Measurements from ENCODE around the gene RBM4B. TPM values are rescaled to one million over a fixed set of nuclear protein-coding genes. Genes with fewer than 3 reads are reported as not detected.

Gene RBM4B
- total RNA-seq, 1 experiment from 2014 or later = 33.6 TPM

GRCh38 chr11:66632952-66633351 lies 44.7 kb downstream of the RBM4B start:
- CTCF ChIA-PET = no interaction called here
- intact Hi-C loops (cut with micrococcal nuclease; ENCODE audit: unreplicated experiment) = no loop called here
- in situ Hi-C loops (cut with HindIII; ENCODE audit: low pct_unique_long_range_greater_than_20kb, low sequenced_read_pairs) = no loop called here
- no peak overlapping the region for H3K27ac ChIP-seq (ENCODE audit: low read length)
- H3K27me3 ChIP-seq (ENCODE audit: control insufficient read depth, insufficient read depth, low read length) = no peaks in the 10 kb centered on the region
- BruUV-seq (replicated peaks) = no TSS peak
- H3K9me3 ChIP-seq (ENCODE audit: control insufficient read depth, insufficient read depth, low read depth, low read length) = no peaks in the 10 kb centered on the region
- DNase-seq (ENCODE audit: low read depth, low spot score) (no peak), ATAC-seq (no peak)
- POLR2A ChIA-PET = no interaction called here
- peaks cover 14% of the 10 kb centered on the region for H3K4me1 ChIP-seq (ENCODE audit: control insufficient read depth, insufficient read depth, low read length)
- TF ChIP-seq CTCF (IDR thresholded peaks at IDR 0.05) (no peak), POLR2AphosphoS5 (IDR thresholded peaks at IDR 0.05; ENCODE audit: low read depth, low read length) (no peak), SIN3A (IDR thresholded peaks at IDR 0.05; ENCODE audit: borderline replicate concordance, insufficient read depth, low read depth, low read length) (no peak), REST (IDR thresholded peaks at IDR 0.05; ENCODE audit: insufficient read depth in 1 of 2, low read depth in 2 of 2, low read length in 1 of 2) (no peak), TCF7L2 (IDR thresholded peaks at IDR 0.05; ENCODE audit: low read depth, low read length) (no peak)
- H3K36me3 ChIP-seq (ENCODE audit: control insufficient read depth, insufficient read depth, low read length) = peaks cover 17% of the 10 kb centered on the region
- no peak overlapping the region for H3K4me3 ChIP-seq (ENCODE audit: low read depth in 2 of 2, low read length in 2 of 2)

GRCh38 chr11:66631883-66632282 lies 45.8 kb downstream of the RBM4B start:
- H3K4me1 ChIP-seq (ENCODE audit: control insufficient read depth, insufficient read depth, low read length) = peaks cover 6% of the 10 kb centered on the region; the same call in 1 of the 2 replicates
- TF ChIP-seq SIN3A (IDR thresholded peaks at IDR 0.05; ENCODE audit: borderline replicate concordance, insufficient read depth, low read depth, low read length) (no peak), TCF7L2 (IDR thresholded peaks at IDR 0.05; ENCODE audit: low read depth, low read length) (no peak), POLR2AphosphoS5 (IDR thresholded peaks at IDR 0.05; ENCODE audit: low read depth, low read length) (no peak), REST (IDR thresholded peaks at IDR 0.05; ENCODE audit: insufficient read depth in 1 of 2, low read depth in 2 of 2, low read length in 1 of 2) (no peak), CTCF (IDR thresholded peaks at IDR 0.05) (no peak)
- ChIA-PET POLR2A (no interaction called here), CTCF (no interaction called here)
- in situ Hi-C loops (cut with HindIII; ENCODE audit: low pct_unique_long_range_greater_than_20kb, low sequenced_read_pairs) = no loop called here
- H3K27ac ChIP-seq (ENCODE audit: low read length) = no peak overlapping the region
- ATAC-seq (no peak), DNase-seq (ENCODE audit: low read depth, low spot score) (no peak)
- H3K36me3 ChIP-seq (ENCODE audit: control insufficient read depth, insufficient read depth, low read length) = peaks cover 27% of the 10 kb centered on the region
- no peak overlapping the region for H3K4me3 ChIP-seq (ENCODE audit: low read depth in 2 of 2, low read length in 2 of 2)
- intact Hi-C loops (cut with micrococcal nuclease; ENCODE audit: unreplicated experiment) = no loop called here
- no TSS peak for BruUV-seq (replicated peaks)
- H3K9me3 ChIP-seq (ENCODE audit: control insufficient read depth, insufficient read depth, low read depth, low read length) = no peaks in the 10 kb centered on the region
- no peaks in the 10 kb centered on the region for H3K27me3 ChIP-seq (ENCODE audit: control insufficient read depth, insufficient read depth, low read length)
